AG09319 (cell line): ENCODE results near the gene ZIC1.

Source experiments
- DNase-seq: peaks from one replicate; pipeline ENCODE4 v3.0.0-alpha.2; 2010; ENCODE audit warnings: low read depth; ENCODE audit errors: extremely low read depth
- CTCF ChIP-seq: IDR thresholded peaks from 2 replicates; pipeline ENCODE4 v1.5.1; 2011; ENCODE audit warnings: low read depth, mild to moderate bottlenecking, inconsistent platforms, low read length, moderate library complexity

Gene ZIC1

GRCh38 chr3:147409143-147410115, at the start of gene ZIC1:
ZIC1 (plus strand) TSS chr3:147409365; CDS start chr3:147410113, 748 bp downstream.
- no peak for TF ChIP-seq CTCF
- no peak for DNase-seq

DNA sequence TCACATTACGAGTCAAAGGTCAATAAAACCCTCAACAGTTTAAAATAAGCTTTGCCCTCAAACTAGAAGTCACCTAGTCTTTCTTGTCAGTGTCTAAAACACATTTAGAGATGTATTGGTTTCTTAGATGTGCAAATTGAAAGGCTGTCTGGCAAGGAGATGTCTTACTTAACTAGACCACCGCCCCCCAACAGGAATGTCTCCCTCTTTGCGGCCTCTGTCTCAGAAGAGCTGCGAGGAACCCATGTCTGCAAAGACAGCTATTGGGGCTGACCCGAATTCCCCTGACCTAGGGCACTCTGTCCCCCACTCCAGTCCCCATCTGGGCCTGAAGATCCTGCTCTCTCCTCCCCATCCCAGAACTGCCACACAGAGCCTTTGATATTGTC, 49.1 kb upstream of the ZIC1 start:
- no peak for DNase-seq
- TF ChIP-seq CTCF: no peak

- TF ChIP-seq CTCF: no peak
- no peak for DNase-seq
Observed at GRCh38 chr3:147360646-147361453, 48.3 kb upstream of the ZIC1 start.

DNA sequence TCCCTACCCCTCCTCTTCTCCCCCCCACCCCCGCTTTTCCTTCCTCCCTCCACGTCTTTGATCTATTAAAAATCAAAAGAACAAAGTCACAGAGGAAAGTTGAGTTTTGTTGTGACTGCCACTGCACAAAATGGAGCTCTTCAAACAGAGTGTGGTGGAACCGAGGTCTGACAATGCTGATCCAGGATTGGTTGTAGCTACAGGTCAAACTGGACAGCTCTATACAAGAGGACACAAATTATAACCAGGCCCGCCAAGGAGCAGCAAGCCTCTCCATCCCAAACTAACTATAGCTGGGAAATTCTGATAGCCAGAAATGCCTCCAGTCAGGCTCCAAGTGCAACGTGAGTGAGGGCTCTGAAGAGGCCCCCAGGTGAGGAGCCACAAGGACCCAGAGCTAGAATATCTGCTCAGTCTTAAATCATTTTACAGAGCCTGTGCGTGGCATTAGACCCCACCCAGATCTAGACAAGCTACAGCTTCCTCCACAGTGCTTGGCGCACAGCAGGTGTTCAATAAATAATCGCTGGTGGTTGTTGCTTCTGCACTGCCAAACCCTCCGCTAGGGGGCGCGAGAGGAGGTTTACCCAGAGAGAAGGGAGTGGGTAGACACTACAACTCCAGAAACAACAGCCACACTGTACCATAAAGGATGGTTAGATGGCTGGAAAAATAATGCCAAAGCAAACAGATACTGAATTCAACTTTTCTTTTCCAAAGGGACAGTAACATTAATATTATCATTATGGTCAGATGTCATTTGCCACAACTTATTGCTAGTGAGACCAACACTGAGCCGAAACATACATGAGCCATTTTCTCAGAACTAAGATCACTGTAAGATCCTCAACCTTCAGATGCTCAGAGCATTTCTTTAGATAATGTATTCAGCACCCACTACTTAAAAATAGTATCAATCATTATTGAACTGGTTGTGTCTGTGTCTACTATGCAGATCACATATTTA, 47.4 kb upstream of the ZIC1 start:
- no peak for DNase-seq
- peak; percentile 37 for TF ChIP-seq CTCF

DNA sequence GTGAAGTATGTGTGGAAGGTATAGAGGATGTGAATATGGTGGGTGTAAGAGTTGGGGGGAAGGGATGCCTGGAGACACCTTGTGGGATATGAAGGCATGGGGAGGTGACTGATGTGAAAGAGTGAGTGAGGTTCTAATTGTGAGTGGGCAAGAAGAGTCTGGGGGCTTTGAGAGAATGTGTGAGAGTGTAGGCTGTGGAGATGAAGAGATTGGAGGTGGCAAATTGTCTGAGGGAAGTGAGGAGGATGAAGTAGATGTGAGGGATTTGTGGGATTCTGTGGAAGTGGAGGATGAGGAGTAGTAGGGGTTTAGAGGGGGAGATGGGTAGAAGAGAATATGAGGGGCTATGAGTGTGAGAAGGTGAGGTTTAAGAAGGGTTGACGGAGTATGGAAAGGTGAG, 44.4 kb upstream of the ZIC1 start:
- DNase-seq: no peak
- TF ChIP-seq CTCF: no peak

DNA sequence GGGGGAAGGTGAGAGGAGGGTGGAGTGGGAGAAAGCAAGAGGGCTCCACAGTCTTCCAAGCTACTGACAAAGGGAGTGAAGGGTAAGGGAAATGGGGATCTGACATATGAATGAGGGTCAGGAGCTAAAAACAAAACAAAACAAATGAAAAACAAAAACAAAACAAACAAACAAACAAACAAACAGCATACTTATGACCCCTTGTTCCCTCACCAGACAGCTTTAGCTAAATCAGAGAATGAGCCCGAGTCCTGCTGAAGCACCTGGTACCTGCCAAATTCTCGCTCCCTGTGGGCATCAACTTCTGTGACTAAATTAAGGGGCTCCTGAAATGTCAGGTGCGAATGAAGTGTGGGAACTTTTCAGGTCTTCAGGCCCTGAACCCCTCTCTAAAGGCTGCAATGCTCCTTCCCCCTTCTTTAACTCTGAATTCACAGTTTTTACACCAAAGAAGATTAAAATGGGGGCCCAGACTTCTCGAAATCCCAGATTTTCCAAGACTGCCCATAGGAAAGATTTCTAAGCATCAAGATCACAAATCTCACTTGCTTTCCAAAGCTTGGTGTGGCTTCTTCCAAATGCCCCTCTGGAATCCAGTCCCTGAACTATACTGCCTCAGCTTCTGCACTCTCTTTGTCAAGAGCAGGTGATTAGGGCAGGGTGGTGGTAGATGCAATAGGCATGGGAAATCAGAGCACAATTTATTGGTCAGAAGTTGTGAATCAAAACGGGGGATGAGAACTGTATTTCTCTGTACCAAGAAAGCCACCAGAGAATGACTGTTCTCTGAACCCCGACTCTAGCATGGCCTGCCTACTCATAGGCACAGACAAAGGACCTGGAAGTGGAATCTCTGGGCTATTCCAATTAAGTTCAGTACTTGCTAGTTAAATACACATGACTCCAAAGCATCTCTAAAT, 43.7 kb upstream of the ZIC1 start:
- DNase-seq: no peak
- TF ChIP-seq CTCF: no peak
